ENCODE results near the gene NUDT22.

Gene NUDT22

GRCh38 chr11:64266339-64266738 is 40.3 kb downstream of the NUDT22 start:
- Histone ChIP-seq H3F3A (ENCODE audit: low read depth) (peaks cover 6% of the 10 kb centered on the region; the same call in 1 of the 2 replicates), H4K20me1 (ENCODE audit: insufficient read depth, low read length, poor library complexity, severe bottlenecking) (no peaks in the 10 kb centered on the region), H3K4me2 (ENCODE audit: low read depth, low read length, poor library complexity, severe bottlenecking) (no peak overlapping the region), H3K79me2 (ENCODE audit: insufficient read depth, low read length) (no peaks in the 10 kb centered on the region), H3K4me1 (ENCODE audit: insufficient read depth, low read length, poor library complexity, severe bottlenecking) (peaks cover 14% of the 10 kb centered on the region), H3K4me3 (ENCODE audit: low read length, poor library complexity, severe bottlenecking) (no peak overlapping the region), H3K9me3 (ENCODE audit: insufficient read depth, low read depth, low read length) (no peaks in the 10 kb centered on the region), H3K36me3 (ENCODE audit: insufficient read depth, low read length) (no peaks in the 10 kb centered on the region), H3K27me3 (ENCODE audit: insufficient read depth, low read length, poor library complexity, severe bottlenecking) (no peaks in the 10 kb centered on the region), H3K9ac (ENCODE audit: low read depth, low read length, poor library complexity, severe bottlenecking) (no peak overlapping the region), H3K9me2 (replicated peaks; ENCODE audit: low read depth, low read length) (no peaks in the 10 kb centered on the region), H2AFZ (ENCODE audit: low read length) (no peak overlapping the region)
- TF ChIP-seq EZH2phosphoT487 (IDR thresholded peaks at IDR 0.05; ENCODE audit: borderline replicate concordance) (no peak), CTCF (conservative IDR thresholded peaks at IDR 0.05; ENCODE audit: low read length) (no peak)

- Histone ChIP-seq H3F3A (ENCODE audit: low read depth) (peaks cover 6% of the 10 kb centered on the region; the same call in 1 of the 2 replicates), H3K4me1 (ENCODE audit: insufficient read depth, low read length, poor library complexity, severe bottlenecking) (peaks cover 24% of the 10 kb centered on the region), H3K9ac (ENCODE audit: low read depth, low read length, poor library complexity, severe bottlenecking) (peak overlapping the region; percentile 87), H3K9me3 (ENCODE audit: insufficient read depth, low read depth, low read length) (no peaks in the 10 kb centered on the region), H3K9me2 (replicated peaks; ENCODE audit: low read depth, low read length) (no peaks in the 10 kb centered on the region), H4K20me1 (ENCODE audit: insufficient read depth, low read length, poor library complexity, severe bottlenecking) (no peaks in the 10 kb centered on the region), H3K4me3 (ENCODE audit: low read length, poor library complexity, severe bottlenecking) (no peak overlapping the region), H3K36me3 (ENCODE audit: insufficient read depth, low read length) (no peaks in the 10 kb centered on the region), H3K4me2 (ENCODE audit: low read depth, low read length, poor library complexity, severe bottlenecking) (peak overlapping the region; percentile 82), H2AFZ (ENCODE audit: low read length) (no peak overlapping the region), H3K27me3 (ENCODE audit: insufficient read depth, low read length, poor library complexity, severe bottlenecking) (no peaks in the 10 kb centered on the region), H3K79me2 (ENCODE audit: insufficient read depth, low read length) (no peaks in the 10 kb centered on the region; the same call in 1 of the 2 replicates)
- TF ChIP-seq CTCF (conservative IDR thresholded peaks at IDR 0.05; ENCODE audit: low read length) (no peak), EZH2phosphoT487 (IDR thresholded peaks at IDR 0.05; ENCODE audit: borderline replicate concordance) (no peak)
Measured at GRCh38 chr11:64267207-64267945, 41.3 kb downstream of the NUDT22 start.

GRCh38 chr11:64268025-64268892 is 42.2 kb downstream of the NUDT22 start:
- Histone ChIP-seq H3K4me3 (ENCODE audit: low read length, poor library complexity, severe bottlenecking) (peak overlapping the region; percentile 74), H3K9me2 (replicated peaks; ENCODE audit: low read depth, low read length) (no peaks in the 10 kb centered on the region), H3K9ac (ENCODE audit: low read depth, low read length, poor library complexity, severe bottlenecking) (peak overlapping the region; percentile 87), H3K36me3 (ENCODE audit: insufficient read depth, low read length) (no peaks in the 10 kb centered on the region), H3F3A (ENCODE audit: low read depth) (peaks cover 6% of the 10 kb centered on the region; the same call in 1 of the 2 replicates), H2AFZ (ENCODE audit: low read length) (no peak overlapping the region), H3K4me1 (ENCODE audit: insufficient read depth, low read length, poor library complexity, severe bottlenecking) (peaks cover 27% of the 10 kb centered on the region), H3K9me3 (ENCODE audit: insufficient read depth, low read depth, low read length) (no peaks in the 10 kb centered on the region), H3K79me2 (ENCODE audit: insufficient read depth, low read length) (no peaks in the 10 kb centered on the region; the same call in 1 of the 2 replicates), H3K27me3 (ENCODE audit: insufficient read depth, low read length, poor library complexity, severe bottlenecking) (no peaks in the 10 kb centered on the region), H3K4me2 (ENCODE audit: low read depth, low read length, poor library complexity, severe bottlenecking) (peak overlapping the region; percentile 82), H4K20me1 (ENCODE audit: insufficient read depth, low read length, poor library complexity, severe bottlenecking) (no peaks in the 10 kb centered on the region)
- TF ChIP-seq EZH2phosphoT487 (IDR thresholded peaks at IDR 0.05; ENCODE audit: borderline replicate concordance) (no peak), CTCF (conservative IDR thresholded peaks at IDR 0.05; ENCODE audit: low read length) (no peak)

Measured in Loucy (cell line).